Lung (tissue), 12 donors: ENCODE results near the gene LDLRAD4. TPM values are rescaled to one million over a fixed set of nuclear protein-coding genes. Genes with fewer than 3 reads are reported as not detected.

Experiments used
- ATAC-seq: fragments of 200-7000 bp; cut with Tn5 transposase; one replicate; pipeline ENCODE4 v1.9.1; 2020; ENCODE audit warnings: moderate number of reproducible peaks; ENCODE audit not compliant: insufficient read depth, low FRiP score
- DNase-seq, 3 donors: peaks; one replicate each; pipeline ENCODE4 v3.0.0-alpha.2; 2013 to 2017
- H3K27ac ChIP-seq, 2 donors: one replicate each; pipeline ENCODE4 v1.5.1; 2013; ENCODE audit warnings: mild to moderate bottlenecking in 2 of 2, moderate library complexity in 2 of 2, control low read depth in 1 of 2, inconsistent platforms in 1 of 2, low read depth in 1 of 2, low read length in 1 of 2
- H3K27me3 ChIP-seq, 3 donors: one replicate each; pipeline ENCODE4 v1.5.1; 2013; ENCODE audit warnings: low read length in 2 of 3; ENCODE audit not compliant: control insufficient read depth in 3 of 3, insufficient read depth in 3 of 3
- H3K36me3 ChIP-seq, 4 donors: one replicate each; pipeline ENCODE4 v1.5.1; 2013; ENCODE audit warnings: low read length in 4 of 4, mild to moderate bottlenecking in 1 of 4, moderate library complexity in 1 of 4; ENCODE audit not compliant: control insufficient read depth in 4 of 4, insufficient read depth in 4 of 4
- H3K4me1 ChIP-seq, 5 donors: one replicate each; pipeline ENCODE4 v1.5.1; 2013; ENCODE audit warnings: low read length in 5 of 5, mild to moderate bottlenecking in 2 of 5, moderate library complexity in 1 of 5; ENCODE audit not compliant: control insufficient read depth in 5 of 5, insufficient read depth in 5 of 5
- H3K4me3 ChIP-seq: one replicate; pipeline ENCODE4 v1.5.1; 2013; ENCODE audit warnings: mild to moderate bottlenecking, control low read depth, moderate library complexity
- H3K9ac ChIP-seq, 2 donors: one replicate each; pipeline ENCODE4 v1.5.1; 2013; ENCODE audit warnings: low read length in 2 of 2, control low read depth in 1 of 2; ENCODE audit not compliant: insufficient read depth in 1 of 2
- H3K9me3 ChIP-seq, 4 donors: one replicate each; pipeline ENCODE4 v1.5.1; 2013; ENCODE audit warnings: low read length in 3 of 4, mild to moderate bottlenecking in 1 of 4, moderate library complexity in 1 of 4; ENCODE audit not compliant: control insufficient read depth in 4 of 4, insufficient read depth in 3 of 4
- CTCF ChIP-seq: IDR thresholded peaks from 2 replicates; pipeline ENCODE4 v1.5.1; 2012; ENCODE audit warnings: mild to moderate bottlenecking; ENCODE audit errors: control extremely low read depth, extremely low read depth
- WGBS, 2 donors: extraction: QIAGEN DNeasy Blood & Tissue Kit; methylation state at CpG; one replicate each; pipeline ENCODE4 v1.1.7; 2013; 5-methylcytosine and 5-hydroxymethylcytosine counted together
- polyA plus RNA-seq, 2 donors: library from polyadenylated mRNA; stranded (reverse); fragments of 200-250 nt; gene quantifications; one replicate each; pipeline ENCODE4 v1.2.1, GENCODE V29; 2013
- total RNA-seq, 2 donors: library from RNA; depleted of rRNA in 1 of 2; stranded (reverse); fragments of >200 nt in 1 of 2; gene quantifications; one replicate each; pipeline ENCODE4 v1.2.1, GENCODE V29; 2014 to 2021
- donor health status: control.
- donor health status: control.
- donor health status: Bipolar disorder and iron deficiency.
- donor health status: healthy.
- donor health status: DM: yes; HTN: yes; CAD: no.

Gene LDLRAD4
- total and polyA plus RNA-seq, 4 donors, result 3.2 to 62.4 (median 19.9) TPM

- Histone ChIP-seq H3K27ac (no peak overlapping the region), H3K9me3 (no peaks in the 10 kb centered on the region), H3K4me3 (no peak overlapping the region), H3K27me3 (no peaks in the 10 kb centered on the region), H3K4me1 (peaks cover 0 to 7% (median 0%) of the 10 kb centered on the region in 5 donors), H3K36me3 (peaks cover 0 to 7% (median 0%) of the 10 kb centered on the region in 4 donors), H3K9ac (no peak overlapping the region)
- DNase-seq, result no peak
- ATAC-seq, result no peak
- WGBS, 2 donors, result 80 to 84% methylated on average over 13 of the region's 13 CpGs
- TF ChIP-seq CTCF, result no peak
These were observed 400.3 kb downstream of the LDLRAD4 start for GRCh38 chr18:13618760-13619438.

- peaks cover 0 to 5% (median 0%) of the 10 kb centered on the region in 5 donors for H3K4me1 ChIP-seq
- TF ChIP-seq CTCF, result no peak
These were observed 401.1 kb downstream of the LDLRAD4 start for GRCh38 chr18:13619505-13620205.

GRCh38 chr18:13620206-13620672, 401.7 kb downstream of the LDLRAD4 start:
- Histone ChIP-seq H3K9ac (no peak overlapping the region), H3K27ac (no peak overlapping the region), H3K36me3 (peaks cover 0 to 7% (median 0%) of the 10 kb centered on the region in 4 donors), H3K9me3 (no peaks in the 10 kb centered on the region), H3K4me1 (peaks cover 0 to 2% (median 0%) of the 10 kb centered on the region in 5 donors), H3K4me3 (no peak overlapping the region), H3K27me3 (no peaks in the 10 kb centered on the region)
- DNase-seq (no peak), ATAC-seq (no peak)
- WGBS, 2 donors, result 86 to 88% methylated on average over 10 of the region's 10 CpGs
- no peak for TF ChIP-seq CTCF

More at GRCh38 chr18:13619505-13620205, 401.1 kb downstream of the LDLRAD4 start:
- Histone ChIP-seq H3K9me3 (no peaks in the 10 kb centered on the region), H3K27me3 (no peaks in the 10 kb centered on the region), H3K9ac (no peak overlapping the region), H3K36me3 (peaks cover 0 to 7% (median 0%) of the 10 kb centered on the region in 4 donors), H3K4me3 (no peak overlapping the region), H3K27ac (no peak overlapping the region)
- ATAC-seq (no peak), DNase-seq (no peak)
- 92 to 95% methylated on average over 19 to 20 of the region's 20 CpGs for WGBS, 2 donors
